Cerebellar cortex (tissue), 1 donor: Measurements from ENCODE around the gene TRA2B.

Experiments used
- DNase-seq: peaks from one replicate; pipeline ENCODE4 v3.0.0-alpha.2; 2015; ENCODE audit warnings: low spot score

Gene TRA2B

DNA sequence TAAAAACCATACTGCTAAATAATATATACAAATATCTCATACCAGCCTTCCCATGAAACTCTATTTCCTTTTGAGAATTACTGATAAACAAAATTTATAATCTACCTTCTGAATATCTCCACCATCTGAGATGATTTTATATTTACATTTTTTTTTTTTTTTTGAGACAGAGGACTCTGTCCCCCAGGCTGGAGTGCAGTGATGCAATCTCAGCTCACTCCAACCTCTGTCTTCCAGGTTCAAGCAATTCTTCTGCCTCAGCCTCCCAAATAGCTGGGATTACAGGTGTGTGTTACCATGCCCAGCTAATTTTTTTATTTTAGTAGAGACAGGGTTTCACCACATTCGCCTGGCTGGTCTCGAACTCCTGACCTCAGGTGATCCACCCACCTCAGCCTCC lies 70.2 kb downstream of the TRA2B start:
- DNase-seq = no peak

DNA sequence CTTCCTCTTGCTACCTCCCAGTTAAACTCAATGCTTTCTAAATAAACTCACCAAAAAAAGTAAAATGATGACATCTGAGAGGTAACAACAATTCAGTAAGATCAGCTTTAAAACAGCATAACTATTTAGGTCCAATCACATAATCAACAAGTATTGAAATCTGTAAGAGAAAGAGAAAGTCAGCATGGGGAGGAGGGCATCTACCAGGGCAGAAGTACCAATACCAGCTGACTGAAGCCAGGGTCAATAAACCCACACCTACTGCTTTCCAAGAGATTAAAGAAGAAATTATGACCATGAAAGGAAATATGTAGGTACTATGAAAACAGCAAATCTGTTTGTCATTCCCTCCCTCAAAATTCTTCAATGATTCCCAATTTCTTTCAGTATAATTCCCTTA lies 70.8 kb downstream of the TRA2B start:
- no peak for DNase-seq

DNA sequence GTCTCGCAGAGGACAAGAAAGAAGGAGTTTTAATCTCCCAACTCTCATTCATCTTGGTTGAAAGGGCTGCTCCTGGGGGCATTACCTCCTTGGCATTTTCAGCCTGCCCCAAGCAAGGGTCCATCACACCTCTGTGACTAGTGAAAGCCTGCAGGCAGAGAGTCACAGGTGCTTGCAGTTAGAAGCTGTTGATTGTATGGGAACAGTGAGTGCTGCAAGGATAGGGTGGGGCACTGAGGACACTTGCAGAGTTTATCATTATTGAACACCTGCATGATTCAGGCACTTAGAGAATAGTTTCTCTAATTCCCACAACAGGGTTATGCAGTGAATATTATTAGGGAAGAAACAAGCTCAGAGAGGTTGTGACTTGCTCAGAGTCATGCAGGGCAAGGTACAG lies 71.3 kb downstream of the TRA2B start:
- DNase-seq = no peak
